ENCODE measurements around the gene RFX1.

GRCh38 chr19:13946414-13946813 lies 59.7 kb downstream of the RFX1 start:
- TF ChIP-seq, protein P1, sequence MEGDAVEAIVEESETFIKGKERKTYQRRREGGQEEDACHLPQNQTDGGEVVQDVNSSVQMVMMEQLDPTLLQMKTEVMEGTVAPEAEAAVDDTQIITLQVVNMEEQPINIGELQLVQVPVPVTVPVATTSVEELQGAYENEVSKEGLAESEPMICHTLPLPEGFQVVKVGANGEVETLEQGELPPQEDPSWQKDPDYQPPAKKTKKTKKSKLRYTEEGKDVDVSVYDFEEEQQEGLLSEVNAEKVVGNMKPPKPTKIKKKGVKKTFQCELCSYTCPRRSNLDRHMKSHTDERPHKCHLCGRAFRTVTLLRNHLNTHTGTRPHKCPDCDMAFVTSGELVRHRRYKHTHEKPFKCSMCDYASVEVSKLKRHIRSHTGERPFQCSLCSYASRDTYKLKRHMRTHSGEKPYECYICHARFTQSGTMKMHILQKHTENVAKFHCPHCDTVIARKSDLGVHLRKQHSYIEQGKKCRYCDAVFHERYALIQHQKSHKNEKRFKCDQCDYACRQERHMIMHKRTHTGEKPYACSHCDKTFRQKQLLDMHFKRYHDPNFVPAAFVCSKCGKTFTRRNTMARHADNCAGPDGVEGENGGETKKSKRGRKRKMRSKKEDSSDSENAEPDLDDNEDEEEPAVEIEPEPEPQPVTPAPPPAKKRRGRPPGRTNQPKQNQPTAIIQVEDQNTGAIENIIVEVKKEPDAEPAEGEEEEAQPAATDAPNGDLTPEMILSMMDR (IDR thresholded peaks at IDR 0.05) = no peak
- no peak for TF ChIP-seq POLR2A (IDR thresholded peaks at IDR 0.05)

All from lower leg skin (tissue), 3 donors.